Astrocyte of the cerebellum (primary cell): ENCODE data around the gene MAP1LC3B2.

Source experiments
- DNase-seq: peaks from one replicate; pipeline ENCODE4 v3.0.0-alpha.2; 2011; ENCODE audit warnings: low read depth
- H3K4me3 ChIP-seq: 2 replicates; pipeline ENCODE4 v1.5.1; 2011; ENCODE audit warnings: mild to moderate bottlenecking, low read depth, low read length, moderate library complexity
- CTCF ChIP-seq: IDR thresholded peaks from 2 replicates; pipeline ENCODE4 v1.5.1; 2012; ENCODE audit warnings: low read length, low read depth, moderate library complexity, mild to moderate bottlenecking; ENCODE audit errors: missing control alignments
- in situ Hi-C: cut with HindIII; loops from 2 replicates; pipeline ENCODE4 v1.10.0; 2017; ENCODE audit warnings: low sequenced_read_pairs

The MAP1LC3B2 gene

GRCh38 chr12:116559162-116559935 is at the start of gene MAP1LC3B2:
Gene MAP1LC3B2, plus strand, starts transcription at chr12:116559381. Its CDS starts 16,562 bp downstream, at chr12:116575943.
- in situ Hi-C loops = no loop called here
- DNase-seq = peak; percentile 50
- TF ChIP-seq CTCF = no peak
- H3K4me3 ChIP-seq = no peak within 1 kb of the TSS

GRCh38 chr12:116513944-116514343 is 45.2 kb upstream of the MAP1LC3B2 start:
- in situ Hi-C loops = no loop called here
- TF ChIP-seq CTCF = no peak
- DNase-seq = no peak
- no peak overlapping the region for H3K4me3 ChIP-seq

GRCh38 chr12:116515684-116516083 is 43.5 kb upstream of the MAP1LC3B2 start:
- no peak for TF ChIP-seq CTCF
- in situ Hi-C loops = loop anchor here (5.0 kb wide), 1 partner anchor 53 kb away; no protein-coding TSS in a partner anchor
- DNase-seq = no peak
- no peak overlapping the region for H3K4me3 ChIP-seq

- no peak overlapping the region for H3K4me3 ChIP-seq
- in situ Hi-C loops = loop anchor here (5.0 kb wide), 1 partner anchor 54 kb away; no protein-coding TSS in a partner anchor
- no peak for DNase-seq
- no peak for TF ChIP-seq CTCF
These were observed 42.5 kb upstream of the MAP1LC3B2 start for GRCh38 chr12:116516657-116517056.

GRCh38 chr12:116517431-116518045 is 41.6 kb upstream of the MAP1LC3B2 start:
- no peak overlapping the region for H3K4me3 ChIP-seq
- in situ Hi-C loops = loop anchor here (5.0 kb wide), 1 partner anchor 55 kb away; no protein-coding TSS in a partner anchor
- DNase-seq = no peak
- TF ChIP-seq CTCF = no peak

- no peak for TF ChIP-seq CTCF
- in situ Hi-C loops = no loop called here
- no peak overlapping the region for H3K4me3 ChIP-seq
- DNase-seq = no peak
These were observed 38.9 kb upstream of the MAP1LC3B2 start for GRCh38 chr12:116520225-116520760.
